Endothelial cell of umbilical vein (primary cell): ENCODE measurements around the gene ZFX.

Experiments used
- CTCF ChIP-seq, 2 donors: IDR thresholded peaks; 1 replicate in 1 of 2; 2 replicates in 1 of 2; pipeline ENCODE4 v1.5.1; 2011; ENCODE audit warnings: low read length in 2 of 2, mild to moderate bottlenecking in 2 of 2, moderate library complexity in 2 of 2, control low read depth in 1 of 2, inconsistent platforms in 1 of 2, low read depth in 1 of 2; ENCODE audit not compliant: insufficient read depth in 1 of 2; ENCODE audit errors: extremely low read depth in 1 of 2
- EZH2 ChIP-seq: IDR thresholded peaks from 2 replicates; pipeline ENCODE4 v1.6.1; 2012; ENCODE audit warnings: borderline replicate concordance, low read depth, mild to moderate bottlenecking, moderate library complexity, low read length, inconsistent platforms; ENCODE audit not compliant: severe bottlenecking
- GATA2 ChIP-seq: IDR thresholded peaks from 2 replicates; pipeline ENCODE4 v1.7.0; 2011; ENCODE audit warnings: low read depth, mild to moderate bottlenecking, moderate library complexity, mixed read lengths, low read length; ENCODE audit not compliant: insufficient read length, insufficient read depth
- POLR2A ChIP-seq: IDR thresholded peaks from 2 replicates; pipeline ENCODE4 v1.6.1; 2012; ENCODE audit warnings: low read depth, mild to moderate bottlenecking, control low read depth, low read length
- POLR2AphosphoS5 ChIP-seq: IDR thresholded peaks from 2 replicates; pipeline ENCODE4 v1.6.1; 2012; ENCODE audit warnings: low read depth, mild to moderate bottlenecking, control low read depth, low read length, moderate library complexity; ENCODE audit not compliant: insufficient read depth

GRCh38 chrX:24257011-24257410, 107.5 kb downstream of the ZFX start:
- TF ChIP-seq CTCF (IDR thresholded peaks at IDR 0.05; ENCODE audit: extremely low read depth in 1 of 2, insufficient read depth in 1 of 2, low read depth in 1 of 2, low read length in 2 of 2), result no peak
- TF ChIP-seq POLR2A, result no peak
- no peak for TF ChIP-seq EZH2
- no peak for TF ChIP-seq POLR2AphosphoS5
- TF ChIP-seq GATA2, result no peak
